OCI-LY1 (cell line): ENCODE results near the gene TNPO3.

Experiments
- EZH2 ChIP-seq: fragments of 200-600 bp; sonication (generic), shearing (Covaris generic); IDR thresholded peaks from 2 replicates; pipeline ENCODE4 v1.8.0; 2017; ENCODE audit warnings: borderline replicate concordance, mixed run types, mild to moderate bottlenecking, antibody characterized with exemption, low read length, moderate library complexity, mixed read lengths
- TF ChIP-seq, protein P1 (sequence below): fragments of 200-600 bp; sonication (generic), shearing (Covaris generic); IDR thresholded peaks from 2 replicates; pipeline ENCODE4 v1.5.1; 2017; ENCODE audit warnings: mild to moderate bottlenecking, antibody characterized with exemption, low read length, moderate library complexity, mixed read lengths

DNA sequence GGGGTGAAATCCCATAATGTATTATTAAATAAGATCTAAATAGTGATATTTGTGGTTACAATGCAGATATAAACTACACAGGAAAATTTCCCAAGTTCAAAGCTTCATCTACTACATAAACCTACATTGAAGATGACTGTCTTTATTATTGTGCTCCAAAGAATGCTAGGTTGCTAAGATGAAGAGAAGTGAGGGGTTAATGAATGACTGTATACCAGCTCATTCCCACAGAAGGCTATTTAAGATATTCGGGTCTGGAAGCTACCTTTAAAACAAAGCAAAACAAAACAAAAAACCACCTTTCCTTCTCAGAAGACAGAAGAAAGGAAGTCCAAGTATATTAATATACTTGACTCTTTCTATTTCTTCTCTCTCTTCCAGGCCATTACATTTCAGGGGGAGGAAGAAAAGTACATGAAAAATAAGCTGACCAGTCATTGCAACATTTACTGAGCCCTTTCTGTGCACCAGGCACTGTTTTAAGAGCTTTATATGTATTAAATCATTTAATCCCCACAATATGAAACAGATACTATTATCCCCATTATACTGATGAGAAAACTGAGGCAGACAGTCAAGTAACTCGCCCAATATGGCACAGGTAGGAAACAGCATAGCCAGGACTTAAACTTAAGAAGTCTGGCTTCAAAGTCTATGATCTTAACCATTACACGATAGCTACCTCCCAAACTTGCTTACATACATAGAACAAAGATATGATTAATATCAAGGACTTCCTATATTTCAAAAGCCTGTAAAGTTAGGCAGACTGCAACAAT, 48.1 kb downstream of the TNPO3 start:
- TF ChIP-seq EZH2: no peak
- TF ChIP-seq, protein P1, sequence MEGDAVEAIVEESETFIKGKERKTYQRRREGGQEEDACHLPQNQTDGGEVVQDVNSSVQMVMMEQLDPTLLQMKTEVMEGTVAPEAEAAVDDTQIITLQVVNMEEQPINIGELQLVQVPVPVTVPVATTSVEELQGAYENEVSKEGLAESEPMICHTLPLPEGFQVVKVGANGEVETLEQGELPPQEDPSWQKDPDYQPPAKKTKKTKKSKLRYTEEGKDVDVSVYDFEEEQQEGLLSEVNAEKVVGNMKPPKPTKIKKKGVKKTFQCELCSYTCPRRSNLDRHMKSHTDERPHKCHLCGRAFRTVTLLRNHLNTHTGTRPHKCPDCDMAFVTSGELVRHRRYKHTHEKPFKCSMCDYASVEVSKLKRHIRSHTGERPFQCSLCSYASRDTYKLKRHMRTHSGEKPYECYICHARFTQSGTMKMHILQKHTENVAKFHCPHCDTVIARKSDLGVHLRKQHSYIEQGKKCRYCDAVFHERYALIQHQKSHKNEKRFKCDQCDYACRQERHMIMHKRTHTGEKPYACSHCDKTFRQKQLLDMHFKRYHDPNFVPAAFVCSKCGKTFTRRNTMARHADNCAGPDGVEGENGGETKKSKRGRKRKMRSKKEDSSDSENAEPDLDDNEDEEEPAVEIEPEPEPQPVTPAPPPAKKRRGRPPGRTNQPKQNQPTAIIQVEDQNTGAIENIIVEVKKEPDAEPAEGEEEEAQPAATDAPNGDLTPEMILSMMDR: no peak
